K562 (cell line): ENCODE measurements around the gene CPEB1. TPM values are rescaled to one million over a fixed set of nuclear protein-coding genes. Genes with fewer than 3 reads are reported as not detected.

Experiments used
- ATAC-seq: fragments of 200-7000 bp; cut with Tn5 transposase; 3 replicates; pipeline ENCODE4 v1.9.1; 2020; ENCODE audit warnings: moderate library complexity
- BruUV-seq: library from RNA; stranded (reverse); fragments of 400-500 nt; replicated peaks from 2 replicates; lab custom pipeline; 2021; lab: Mats Ljungman, UMichigan
- CTCF ChIA-PET: fragments of 300-600 bp; formaldehyde crosslinking; extraction: SDS; loops from one replicate; lab custom pipeline; 2021; ENCODE audit warnings: low intra/inter-chr PET ratio; lab: Yijun Ruan, JAX
- POLR2A ChIA-PET: fragments of 300-600, 350-650 bp; sonication (Branson Sonifier 250); formaldehyde crosslinking; extraction: SDS; loops from one replicate; lab custom pipeline; 2021; ENCODE audit warnings: antibody characterized with exemption, inconsistent platforms; lab: Yijun Ruan, JAX
- DNase-seq, 4 experiments: peaks; one replicate each; pipeline versions ENCODE4 v3.0.0 to v3.0.0-alpha.2; 2011 to 2018; ENCODE audit warnings: low spot score in 3 of 4, mixed read lengths in 3 of 4; ENCODE audit errors: extremely low read depth in 1 of 4
- FAIRE-seq: peaks from 2 replicates; lab custom pipeline; 2011; peaks lifted over from hg19 to GRCh38; lab: Jason Lieb, UNC
- H2AFZ ChIP-seq: 2 replicates; pipeline ENCODE4 v1.6.0; 2011; ENCODE audit warnings: low read depth, low read length, control low read depth, inconsistent platforms
- H3K27ac ChIP-seq: fragments of 200-600 bp; 3 replicates; pipeline ENCODE4 v1.8.0; 2011; ENCODE audit warnings: low read depth, mild to moderate bottlenecking, control low read depth, inconsistent platforms, low read length, moderate library complexity, mixed read lengths; ENCODE audit errors: extremely low read depth
- H3K27me3 ChIP-seq, 2 experiments: fragments of 300-600 bp in 1 of 2; 2 replicates in 1 of 2; 3 replicates in 1 of 2; pipeline versions ENCODE4 v1.6.0 to v1.8.0; 2011; ENCODE audit warnings: inconsistent platforms in 2 of 2, low read length in 2 of 2, mild to moderate bottlenecking in 1 of 2, mixed read lengths in 1 of 2, moderate library complexity in 1 of 2; ENCODE audit not compliant: control insufficient read depth in 2 of 2, insufficient read depth in 2 of 2
- H3K36me3 ChIP-seq: fragments of 300-600 bp; 3 replicates; pipeline ENCODE4 v1.8.0; 2011; ENCODE audit warnings: mild to moderate bottlenecking, low read length, inconsistent platforms; ENCODE audit not compliant: control insufficient read depth, insufficient read depth
- H3K4me1 ChIP-seq, 2 experiments: fragments of 200-600 bp in 1 of 2; replicated peaks in 1 of 2; 2 replicates in 1 of 2; 3 replicates in 1 of 2; pipeline versions ENCODE4 v1.5.1 to v1.8.0; 2011; ENCODE audit warnings: inconsistent platforms in 2 of 2, low read length in 2 of 2, mild to moderate bottlenecking in 1 of 2, mixed read lengths in 1 of 2, moderate library complexity in 1 of 2; ENCODE audit not compliant: control insufficient read depth in 2 of 2, insufficient read depth in 2 of 2
- H3K4me2 ChIP-seq: 2 replicates; pipeline ENCODE4 v1.6.1; 2011; ENCODE audit warnings: low read length, control low read depth, inconsistent platforms, mixed read lengths; ENCODE audit not compliant: insufficient read depth
- H3K4me3 ChIP-seq: fragments of 200-600 bp; sonication (generic), shearing (Covaris generic); 2 replicates; pipeline ENCODE4 v1.5.1; 2016; ENCODE audit warnings: control low read depth, inconsistent platforms
- H3K79me2 ChIP-seq: fragments of 200-600 bp; 3 replicates; pipeline ENCODE4 v1.8.0; 2011; ENCODE audit warnings: low read length, inconsistent platforms; ENCODE audit not compliant: control insufficient read depth, insufficient read depth
- H3K9ac ChIP-seq, 2 experiments: 2 replicates each; pipeline versions ENCODE4 v1.6.0 to v1.6.1; 2011; ENCODE audit warnings: low read depth in 2 of 2, low read length in 2 of 2, control low read depth in 1 of 2, inconsistent platforms in 1 of 2, mild to moderate bottlenecking in 1 of 2, mixed read lengths in 1 of 2; ENCODE audit not compliant: insufficient read depth in 1 of 2
- H3K9me1 ChIP-seq: one replicate; pipeline ENCODE4 v1.6.0; 2011; ENCODE audit warnings: inconsistent platforms, mild to moderate bottlenecking, low read length, moderate library complexity; ENCODE audit not compliant: control insufficient read depth, insufficient read depth
- H3K9me3 ChIP-seq: replicated peaks from 2 replicates; pipeline ENCODE4 v1.5.1; 2011; ENCODE audit warnings: low read depth, low read length, inconsistent platforms; ENCODE audit not compliant: control insufficient read depth, insufficient read depth
- H4K20me1 ChIP-seq: replicated peaks from 2 replicates; pipeline ENCODE4 v1.6.1; 2011; ENCODE audit warnings: low read length, inconsistent platforms, mixed read lengths; ENCODE audit not compliant: control insufficient read depth, insufficient read depth
- CBX1 ChIP-seq: sonication (generic); IDR thresholded peaks from 2 replicates; pipeline ENCODE4 v1.6.1; 2016; ENCODE audit warnings: antibody characterized with exemption, low read depth, mild to moderate bottlenecking
- RFX5 ChIP-seq: IDR thresholded peaks from 2 replicates; pipeline ENCODE4 v1.6.1; 2011; ENCODE audit warnings: low read depth, mild to moderate bottlenecking, improper control_type of control experiment, low read length
- ZNF384 ChIP-seq: IDR thresholded peaks from 2 replicates; pipeline ENCODE4 v1.6.1; 2012; ENCODE audit warnings: low read depth, low read length, improper control_type of control experiment
- WGBS: fragments of 100-300 bp; shearing (Covaris generic); methylation state at CpG from one replicate; pipeline ENCODE4 v1.1.6; 2016; ENCODE audit warnings: low coverage, mixed read lengths; ENCODE audit not compliant: insufficient coverage; ENCODE audit errors: missing lambda C conversion rate; 5-methylcytosine and 5-hydroxymethylcytosine counted together
- in situ Hi-C: fragments of 300-500 bp; cut with MboI; formaldehyde crosslinking; loops from 4 replicates; pipeline ENCODE4 v1.15.0; 2018; ENCODE audit warnings: inconsistent platforms, mixed read lengths
- intact Hi-C: fragments of 100-400 bp; cut with micrococcal nuclease; formaldehyde crosslinking; loops from 2 replicates; pipeline ENCODE4 v1.14.2; 2022
- polyA plus RNA-seq, 8 experiments: library from polyadenylated mRNA; depleted of rRNA in 4 of 8; stranded (reverse) in 5 of 8; unstranded in 3 of 8; fragments of >200 nt; fragmentation: Nextera tagmentation in 2 of 8; fragmentation: Illumina TruSeq in 1 of 8; extraction: Ambion mirVana in 2 of 8; extraction: Trizol in 1 of 8; gene quantifications; 2 replicates each; pipeline versions ENCODE4 v1.2.1 to v1.2.3, GENCODE V29; 2011 to 2014; ENCODE audit warnings: inconsistent platforms in 1 of 8, missing spikeins in 1 of 8
- total RNA-seq, 7 experiments: library from RNA; depleted of rRNA in 6 of 7; stranded (reverse); fragments of >200 nt in 6 of 7; fragmentation: Illumina TruSeq in 2 of 7; extraction: Trizol in 2 of 7; gene quantifications; 2 replicates each; pipeline versions ENCODE4 v1.2.1 to v1.2.3, GENCODE V29; 2011 to 2021; ENCODE audit warnings: low replicate concordance in 1 of 7
- TF ChIP-seq, protein P1 (sequence below): sonication (generic); IDR thresholded peaks from 2 replicates; pipeline ENCODE4 v1.6.1; 2016

CPEB1 gene
- total and polyA plus RNA-seq, 9 of the 15 experiments (the other 6 are each of a cell fraction or from before 2014, with no cell fraction given), result 2.2 to 13.4 (median 9.7) TPM

DNA sequence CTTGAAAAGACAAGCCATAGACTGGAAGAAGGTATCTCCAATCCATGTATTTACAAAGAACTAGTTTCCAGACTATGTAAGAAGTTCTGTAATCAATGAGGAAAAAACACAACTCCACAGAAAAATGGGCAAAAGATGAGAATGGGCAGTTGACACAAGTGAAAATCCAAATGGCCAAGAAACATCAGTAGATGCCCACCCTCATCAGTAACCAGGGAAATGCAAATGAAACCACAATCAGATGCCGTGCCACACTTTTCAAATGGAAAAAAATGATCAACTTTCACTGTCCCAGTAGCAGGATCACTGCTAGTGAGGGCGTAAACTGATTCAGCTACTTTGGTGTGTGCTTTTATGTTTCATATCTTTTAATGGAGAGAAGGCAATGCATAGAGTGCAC lies 4.5 kb upstream of the CPEB1 start:
- no peak for ATAC-seq
- FAIRE-seq, result no peak
- no TSS peak for BruUV-seq

DNA sequence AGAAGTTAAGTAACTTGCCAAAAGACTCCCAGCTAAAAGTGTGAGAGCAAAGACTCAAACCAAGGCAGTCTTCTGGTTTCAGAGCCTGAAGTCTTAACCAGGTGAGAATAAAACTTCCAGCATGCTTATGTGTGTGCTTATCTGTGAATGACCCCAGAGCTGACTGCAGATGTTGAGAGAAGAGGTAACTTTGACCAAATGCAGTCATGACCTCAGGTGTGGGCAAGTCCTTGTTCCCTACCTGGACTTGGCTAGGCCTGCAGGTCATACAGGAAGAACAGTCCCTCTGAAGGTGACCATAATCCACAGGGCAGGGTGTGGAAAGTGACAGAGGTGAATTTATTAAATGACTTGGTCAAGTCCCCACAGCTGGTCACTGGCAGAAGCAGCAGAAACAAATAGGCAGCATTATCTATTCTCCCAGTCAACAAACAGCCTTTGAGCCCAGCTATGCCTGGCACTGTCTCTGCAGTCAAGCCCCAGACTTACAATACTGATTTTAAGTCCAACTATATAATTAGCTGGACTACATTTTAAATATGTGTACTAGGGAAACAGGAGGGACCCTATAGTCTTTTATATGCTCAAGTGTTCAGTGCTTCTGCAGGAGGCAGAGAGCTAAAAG lies 3.0 kb upstream of the CPEB1 start:
- in situ Hi-C loops (no loop called here), intact Hi-C loops (no loop called here)
- H3K9me1 ChIP-seq, result no peaks in the 10 kb centered on the region
- H3K36me3 ChIP-seq, result no peaks in the 10 kb centered on the region
- BruUV-seq, result no TSS peak
- H3K4me1 ChIP-seq, result peaks cover 23 to 46% of the 10 kb centered on the region in 2 experiments
- FAIRE-seq, result peak; percentile 15
- H3K4me3 ChIP-seq, result no peak overlapping the region
- no peak overlapping the region for H3K27ac ChIP-seq
- H3K9ac ChIP-seq, result no peak overlapping the region
- H2AFZ ChIP-seq, result 0 out of 2 replicates have a peak overlapping the region, but pooled peaks have one; percentile 2
- DNase-seq, result no peak
- ChIA-PET CTCF (no interaction called here), POLR2A (interaction anchor here (0.6 to 2.2 kb wide), 9 partner anchors 9 to 199 kb away, joined by 3 to 7 read pairs (median 5); partner anchors contain the start of gene RPS17)
- H3K79me2 ChIP-seq, result peaks cover 20% of the 10 kb centered on the region
- H3K9me3 ChIP-seq, result no peaks in the 10 kb centered on the region
- H4K20me1 ChIP-seq, result no peaks in the 10 kb centered on the region
- no peak overlapping the region for H3K4me2 ChIP-seq
- TF ChIP-seq ZNF384, result no peak
- TF ChIP-seq, protein P1, sequence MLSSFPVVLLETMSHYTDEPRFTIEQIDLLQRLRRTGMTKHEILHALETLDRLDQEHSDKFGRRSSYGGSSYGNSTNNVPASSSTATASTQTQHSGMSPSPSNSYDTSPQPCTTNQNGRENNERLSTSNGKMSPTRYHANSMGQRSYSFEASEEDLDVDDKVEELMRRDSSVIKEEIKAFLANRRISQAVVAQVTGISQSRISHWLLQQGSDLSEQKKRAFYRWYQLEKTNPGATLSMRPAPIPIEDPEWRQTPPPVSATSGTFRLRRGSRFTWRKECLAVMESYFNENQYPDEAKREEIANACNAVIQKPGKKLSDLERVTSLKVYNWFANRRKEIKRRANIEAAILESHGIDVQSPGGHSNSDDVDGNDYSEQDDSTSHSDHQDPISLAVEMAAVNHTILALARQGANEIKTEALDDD, result peak; percentile 51; the same call in 1 of the 2 replicates
- ATAC-seq, result no peak
- H3K27me3 ChIP-seq, result no peaks in the 10 kb centered on the region

More for the DNA sequence above, 4.5 kb upstream of the CPEB1 start:
- 0 out of 2 replicates have a peak, but pooled peaks have one; percentile 53 for TF ChIP-seq RFX5
- no peak for TF ChIP-seq CBX1
- POLR2A ChIA-PET, result no interaction called here
- intact Hi-C loops (no loop called here), in situ Hi-C loops (no loop called here)
- CTCF ChIA-PET, result no interaction called here
- WGBS, result 81% methylated on average over 2 of the region's 2 CpGs
- Histone ChIP-seq H3K27ac (no peak overlapping the region), H3K9me3 (no peaks in the 10 kb centered on the region), H3K4me3 (no peak overlapping the region), H3K4me2 (no peak overlapping the region), H3K4me1 (peaks cover 23 to 34% of the 10 kb centered on the region in 2 experiments), H3K79me2 (peaks cover 5% of the 10 kb centered on the region; the same call in 2 of the 3 replicates), H3K9me1 (no peaks in the 10 kb centered on the region), H2AFZ (no peak overlapping the region), H3K27me3 (peaks cover 0 to 8% of the 10 kb centered on the region in 2 experiments; a peak in 2 of 5 replicates), H4K20me1 (no peaks in the 10 kb centered on the region), H3K9ac (no peak overlapping the region), H3K36me3 (no peaks in the 10 kb centered on the region)
- no peak for DNase-seq
